ENCODE data around the gene CLDN10. TPM values are rescaled to one million over a fixed set of nuclear protein-coding genes. Genes with fewer than 3 reads are reported as not detected.

CLDN10 gene
- total RNA-seq, 1 experiment from 2014 or later: 24.7 TPM

DNA sequence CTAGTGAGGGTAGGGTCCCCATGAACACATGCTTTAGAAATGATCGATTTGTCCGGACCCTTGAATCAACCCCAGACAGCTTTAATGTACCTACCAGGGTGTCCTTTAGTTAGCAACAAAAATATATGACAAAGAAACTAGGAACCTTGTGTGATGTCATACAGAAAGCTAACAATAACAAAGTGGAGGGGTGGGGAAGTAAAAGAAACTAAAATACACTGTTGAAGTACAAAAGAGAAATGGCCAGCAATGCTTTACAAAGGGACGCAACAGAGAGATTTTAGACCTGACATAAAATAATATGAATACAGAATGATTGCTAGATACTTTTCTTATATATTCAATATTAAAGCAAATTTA is 52.0 kb downstream of the CLDN10 start:
- no peak for ATAC-seq
- Mint-ChIP-seq H3K9me3 (no peaks in the 10 kb centered on the region), H3K36me3 (peaks cover 23% of the 10 kb centered on the region), H3K4me1 (peaks cover 5% of the 10 kb centered on the region; the same call in 1 of the 2 replicates), H3K4me3 (no peak overlapping the region), H3K27me3 (ENCODE audit: low read depth) (no peaks in the 10 kb centered on the region), H3K27ac (no peak overlapping the region)
- TF ChIP-seq GABPB1 (CRISPR knock-in tag; IDR thresholded peaks at IDR 0.05) (no peak), IRF2 (CRISPR knock-in tag; IDR thresholded peaks at IDR 0.05; ENCODE audit: borderline replicate concordance, low read depth) (no peak), ZNF423 (CRISPR knock-in tag; IDR thresholded peaks at IDR 0.05) (no peak), NR3C1 (CRISPR knock-in tag; conservative IDR thresholded peaks at IDR 0.05; ENCODE audit: low read depth) (no peak), CREM (CRISPR knock-in tag; IDR thresholded peaks at IDR 0.05) (no peak), ZNF232 (CRISPR knock-in tag; IDR thresholded peaks at IDR 0.05) (no peak), MXD4 (CRISPR knock-in tag; IDR thresholded peaks at IDR 0.05; ENCODE audit: borderline replicate concordance) (no peak), ZNF219 (CRISPR knock-in tag; IDR thresholded peaks at IDR 0.05; ENCODE audit: borderline replicate concordance) (no peak), CREB1 (CRISPR knock-in tag; IDR thresholded peaks at IDR 0.05) (no peak)
- TF ChIP-seq, protein P1, sequence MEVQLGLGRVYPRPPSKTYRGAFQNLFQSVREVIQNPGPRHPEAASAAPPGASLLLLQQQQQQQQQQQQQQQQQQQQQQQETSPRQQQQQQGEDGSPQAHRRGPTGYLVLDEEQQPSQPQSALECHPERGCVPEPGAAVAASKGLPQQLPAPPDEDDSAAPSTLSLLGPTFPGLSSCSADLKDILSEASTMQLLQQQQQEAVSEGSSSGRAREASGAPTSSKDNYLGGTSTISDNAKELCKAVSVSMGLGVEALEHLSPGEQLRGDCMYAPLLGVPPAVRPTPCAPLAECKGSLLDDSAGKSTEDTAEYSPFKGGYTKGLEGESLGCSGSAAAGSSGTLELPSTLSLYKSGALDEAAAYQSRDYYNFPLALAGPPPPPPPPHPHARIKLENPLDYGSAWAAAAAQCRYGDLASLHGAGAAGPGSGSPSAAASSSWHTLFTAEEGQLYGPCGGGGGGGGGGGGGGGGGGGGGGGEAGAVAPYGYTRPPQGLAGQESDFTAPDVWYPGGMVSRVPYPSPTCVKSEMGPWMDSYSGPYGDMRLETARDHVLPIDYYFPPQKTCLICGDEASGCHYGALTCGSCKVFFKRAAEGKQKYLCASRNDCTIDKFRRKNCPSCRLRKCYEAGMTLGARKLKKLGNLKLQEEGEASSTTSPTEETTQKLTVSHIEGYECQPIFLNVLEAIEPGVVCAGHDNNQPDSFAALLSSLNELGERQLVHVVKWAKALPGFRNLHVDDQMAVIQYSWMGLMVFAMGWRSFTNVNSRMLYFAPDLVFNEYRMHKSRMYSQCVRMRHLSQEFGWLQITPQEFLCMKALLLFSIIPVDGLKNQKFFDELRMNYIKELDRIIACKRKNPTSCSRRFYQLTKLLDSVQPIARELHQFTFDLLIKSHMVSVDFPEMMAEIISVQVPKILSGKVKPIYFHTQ (CRISPR knock-in tag; IDR thresholded peaks at IDR 0.05): no peak
- TF ChIP-seq, protein P2, sequence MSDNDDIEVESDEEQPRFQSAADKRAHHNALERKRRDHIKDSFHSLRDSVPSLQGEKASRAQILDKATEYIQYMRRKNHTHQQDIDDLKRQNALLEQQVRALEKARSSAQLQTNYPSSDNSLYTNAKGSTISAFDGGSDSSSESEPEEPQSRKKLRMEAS (CRISPR knock-in tag; IDR thresholded peaks at IDR 0.05): no peak
- TF ChIP-seq, protein P3, sequence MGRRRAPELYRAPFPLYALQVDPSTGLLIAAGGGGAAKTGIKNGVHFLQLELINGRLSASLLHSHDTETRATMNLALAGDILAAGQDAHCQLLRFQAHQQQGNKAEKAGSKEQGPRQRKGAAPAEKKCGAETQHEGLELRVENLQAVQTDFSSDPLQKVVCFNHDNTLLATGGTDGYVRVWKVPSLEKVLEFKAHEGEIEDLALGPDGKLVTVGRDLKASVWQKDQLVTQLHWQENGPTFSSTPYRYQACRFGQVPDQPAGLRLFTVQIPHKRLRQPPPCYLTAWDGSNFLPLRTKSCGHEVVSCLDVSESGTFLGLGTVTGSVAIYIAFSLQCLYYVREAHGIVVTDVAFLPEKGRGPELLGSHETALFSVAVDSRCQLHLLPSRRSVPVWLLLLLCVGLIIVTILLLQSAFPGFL (CRISPR knock-in tag; IDR thresholded peaks at IDR 0.05; ENCODE audit: borderline replicate concordance): no peak
- no peak for DNase-seq (ENCODE audit: low spot score)
- ChIA-PET POLR2A (no interaction called here), CTCF (no interaction called here)

DNA sequence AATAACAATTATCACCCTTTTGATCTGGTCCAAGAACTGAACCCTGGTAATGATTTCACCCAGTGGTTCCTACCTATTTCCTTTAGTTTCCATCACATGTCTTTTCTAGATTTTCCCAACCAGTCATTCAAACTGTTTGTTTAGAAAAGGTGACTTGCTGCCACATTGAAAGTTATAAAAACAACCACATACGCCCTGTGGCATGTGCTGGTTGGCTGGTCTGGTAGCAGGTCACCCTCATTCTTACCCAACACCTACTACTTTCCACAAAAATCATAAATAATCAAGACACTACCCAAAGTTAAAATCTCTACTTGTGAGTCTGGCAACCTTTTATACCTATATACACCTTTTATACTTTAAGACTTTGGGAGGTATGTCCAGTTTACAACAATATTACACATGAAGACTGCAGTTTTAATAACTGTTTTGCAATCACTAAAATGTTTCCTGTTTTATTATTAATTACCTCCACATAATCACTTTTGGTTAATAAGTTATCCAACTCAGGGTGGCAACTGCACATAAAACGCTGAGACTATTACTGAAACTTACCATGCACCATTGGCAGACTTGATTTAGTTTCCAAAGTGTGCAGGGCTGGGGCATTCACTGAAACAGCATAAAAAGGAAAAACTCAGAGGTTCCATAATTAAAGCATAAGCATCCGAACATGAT is 53.1 kb downstream of the CLDN10 start:
- peaks cover 25% of the 10 kb centered on the region for H3K36me3 Mint-ChIP-seq
- ChIA-PET POLR2A (no interaction called here), CTCF (no interaction called here)
- no peak for ATAC-seq
- H3K27ac Mint-ChIP-seq: no peak overlapping the region
- DNase-seq (ENCODE audit: low spot score): no peak
- TF ChIP-seq, protein P4, sequence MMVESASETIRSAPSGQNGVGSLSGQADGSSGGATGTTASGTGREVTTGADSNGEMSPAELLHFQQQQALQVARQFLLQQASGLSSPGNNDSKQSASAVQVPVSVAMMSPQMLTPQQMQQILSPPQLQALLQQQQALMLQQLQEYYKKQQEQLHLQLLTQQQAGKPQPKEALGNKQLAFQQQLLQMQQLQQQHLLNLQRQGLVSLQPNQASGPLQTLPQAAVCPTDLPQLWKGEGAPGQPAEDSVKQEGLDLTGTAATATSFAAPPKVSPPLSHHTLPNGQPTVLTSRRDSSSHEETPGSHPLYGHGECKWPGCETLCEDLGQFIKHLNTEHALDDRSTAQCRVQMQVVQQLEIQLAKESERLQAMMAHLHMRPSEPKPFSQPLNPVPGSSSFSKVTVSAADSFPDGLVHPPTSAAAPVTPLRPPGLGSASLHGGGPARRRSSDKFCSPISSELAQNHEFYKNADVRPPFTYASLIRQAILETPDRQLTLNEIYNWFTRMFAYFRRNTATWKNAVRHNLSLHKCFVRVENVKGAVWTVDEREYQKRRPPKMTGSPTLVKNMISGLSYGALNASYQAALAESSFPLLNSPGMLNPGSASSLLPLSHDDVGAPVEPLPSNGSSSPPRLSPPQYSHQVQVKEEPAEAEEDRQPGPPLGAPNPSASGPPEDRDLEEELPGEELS (CRISPR knock-in tag; IDR thresholded peaks at IDR 0.05): no peak
- TF ChIP-seq, protein P5, sequence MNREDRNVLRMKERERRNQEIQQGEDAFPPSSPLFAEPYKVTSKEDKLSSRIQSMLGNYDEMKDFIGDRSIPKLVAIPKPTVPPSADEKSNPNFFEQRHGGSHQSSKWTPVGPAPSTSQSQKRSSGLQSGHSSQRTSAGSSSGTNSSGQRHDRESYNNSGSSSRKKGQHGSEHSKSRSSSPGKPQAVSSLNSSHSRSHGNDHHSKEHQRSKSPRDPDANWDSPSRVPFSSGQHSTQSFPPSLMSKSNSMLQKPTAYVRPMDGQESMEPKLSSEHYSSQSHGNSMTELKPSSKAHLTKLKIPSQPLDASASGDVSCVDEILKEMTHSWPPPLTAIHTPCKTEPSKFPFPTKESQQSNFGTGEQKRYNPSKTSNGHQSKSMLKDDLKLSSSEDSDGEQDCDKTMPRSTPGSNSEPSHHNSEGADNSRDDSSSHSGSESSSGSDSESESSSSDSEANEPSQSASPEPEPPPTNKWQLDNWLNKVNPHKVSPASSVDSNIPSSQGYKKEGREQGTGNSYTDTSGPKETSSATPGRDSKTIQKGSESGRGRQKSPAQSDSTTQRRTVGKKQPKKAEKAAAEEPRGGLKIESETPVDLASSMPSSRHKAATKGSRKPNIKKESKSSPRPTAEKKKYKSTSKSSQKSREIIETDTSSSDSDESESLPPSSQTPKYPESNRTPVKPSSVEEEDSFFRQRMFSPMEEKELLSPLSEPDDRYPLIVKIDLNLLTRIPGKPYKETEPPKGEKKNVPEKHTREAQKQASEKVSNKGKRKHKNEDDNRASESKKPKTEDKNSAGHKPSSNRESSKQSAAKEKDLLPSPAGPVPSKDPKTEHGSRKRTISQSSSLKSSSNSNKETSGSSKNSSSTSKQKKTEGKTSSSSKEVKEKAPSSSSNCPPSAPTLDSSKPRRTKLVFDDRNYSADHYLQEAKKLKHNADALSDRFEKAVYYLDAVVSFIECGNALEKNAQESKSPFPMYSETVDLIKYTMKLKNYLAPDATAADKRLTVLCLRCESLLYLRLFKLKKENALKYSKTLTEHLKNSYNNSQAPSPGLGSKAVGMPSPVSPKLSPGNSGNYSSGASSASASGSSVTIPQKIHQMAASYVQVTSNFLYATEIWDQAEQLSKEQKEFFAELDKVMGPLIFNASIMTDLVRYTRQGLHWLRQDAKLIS (CRISPR knock-in tag; IDR thresholded peaks at IDR 0.05; ENCODE audit: borderline replicate concordance): no peak
- TF ChIP-seq, protein P6, sequence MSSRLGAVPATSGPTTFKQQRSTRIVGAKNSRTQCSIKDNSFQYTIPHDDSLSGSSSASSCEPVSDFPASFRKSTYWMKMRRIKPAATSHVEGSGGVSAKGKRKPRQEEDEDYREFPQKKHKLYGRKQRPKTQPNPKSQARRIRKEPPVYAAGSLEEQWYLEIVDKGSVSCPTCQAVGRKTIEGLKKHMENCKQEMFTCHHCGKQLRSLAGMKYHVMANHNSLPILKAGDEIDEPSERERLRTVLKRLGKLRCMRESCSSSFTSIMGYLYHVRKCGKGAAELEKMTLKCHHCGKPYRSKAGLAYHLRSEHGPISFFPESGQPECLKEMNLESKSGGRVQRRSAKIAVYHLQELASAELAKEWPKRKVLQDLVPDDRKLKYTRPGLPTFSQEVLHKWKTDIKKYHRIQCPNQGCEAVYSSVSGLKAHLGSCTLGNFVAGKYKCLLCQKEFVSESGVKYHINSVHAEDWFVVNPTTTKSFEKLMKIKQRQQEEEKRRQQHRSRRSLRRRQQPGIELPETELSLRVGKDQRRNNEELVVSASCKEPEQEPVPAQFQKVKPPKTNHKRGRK (CRISPR knock-in tag; IDR thresholded peaks at IDR 0.05; ENCODE audit: borderline replicate concordance): no peak
- TF ChIP-seq, protein P2 (CRISPR knock-in tag; IDR thresholded peaks at IDR 0.05): no peak
- TF ChIP-seq, protein P7, sequence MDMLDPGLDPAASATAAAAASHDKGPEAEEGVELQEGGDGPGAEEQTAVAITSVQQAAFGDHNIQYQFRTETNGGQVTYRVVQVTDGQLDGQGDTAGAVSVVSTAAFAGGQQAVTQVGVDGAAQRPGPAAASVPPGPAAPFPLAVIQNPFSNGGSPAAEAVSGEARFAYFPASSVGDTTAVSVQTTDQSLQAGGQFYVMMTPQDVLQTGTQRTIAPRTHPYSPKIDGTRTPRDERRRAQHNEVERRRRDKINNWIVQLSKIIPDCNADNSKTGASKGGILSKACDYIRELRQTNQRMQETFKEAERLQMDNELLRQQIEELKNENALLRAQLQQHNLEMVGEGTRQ (CRISPR knock-in tag; IDR thresholded peaks at IDR 0.05): no peak
- TF ChIP-seq ZNF671 (CRISPR knock-in tag; IDR thresholded peaks at IDR 0.05): no peak
- TF ChIP-seq FOXP1 (CRISPR knock-in tag; IDR thresholded peaks at IDR 0.05; ENCODE audit: borderline replicate concordance): no peak
- no peak for TF ChIP-seq ZNF219 (CRISPR knock-in tag; IDR thresholded peaks at IDR 0.05; ENCODE audit: borderline replicate concordance)
- no peak for TF ChIP-seq MYBL2 (CRISPR knock-in tag; IDR thresholded peaks at IDR 0.05)
- TF ChIP-seq FOXK1 (CRISPR knock-in tag; IDR thresholded peaks at IDR 0.05): no peak
- H3K4me3 Mint-ChIP-seq: no peak overlapping the region
- H3K27me3 Mint-ChIP-seq (ENCODE audit: low read depth): no peaks in the 10 kb centered on the region
- no peaks in the 10 kb centered on the region for H3K9me3 Mint-ChIP-seq
- H3K4me1 Mint-ChIP-seq: peaks cover 5% of the 10 kb centered on the region; the same call in 1 of the 2 replicates

Data from WTC11 (cell line).